Activated CD8-positive, alpha-beta memory T cell treated with anti-CD3 and anti-CD28 coated beads for 24 hours (primary cell): ENCODE data around the gene KIAA0408.
A peak's percentile ranks its signal among the peaks of the same experiment; 100 is the strongest.

Experiments used
- DNase-seq: peaks from one replicate; pipeline ENCODE4 v3.0.0-alpha.2; 2020

The KIAA0408 gene

GRCh38 chr6:127459231-127459641, at the start of gene KIAA0408:
Gene KIAA0408 (minus strand): TSS chr6:127459389. CDS start chr6:127453981, 5,408 bp downstream.
- no peak for DNase-seq

DNA sequence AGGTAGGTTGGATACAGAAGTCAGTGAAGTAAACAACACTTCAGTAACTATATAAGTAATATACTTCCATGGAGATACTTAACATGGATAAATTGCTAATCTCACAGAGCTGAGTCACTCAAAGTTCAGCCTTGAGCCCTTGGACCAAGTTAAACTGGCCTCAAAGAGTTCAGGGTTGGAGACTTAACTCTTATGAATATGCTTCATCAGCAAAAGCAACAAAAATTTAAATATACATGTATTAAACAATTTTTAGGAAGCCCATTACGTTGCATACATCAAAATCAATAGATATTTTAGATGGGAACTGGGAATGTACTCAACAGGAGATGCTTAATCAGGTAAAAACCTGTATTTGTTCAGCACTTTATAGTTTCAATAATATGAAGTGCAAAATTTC, 47.7 kb upstream of the KIAA0408 start:
- DNase-seq = no peak

DNA sequence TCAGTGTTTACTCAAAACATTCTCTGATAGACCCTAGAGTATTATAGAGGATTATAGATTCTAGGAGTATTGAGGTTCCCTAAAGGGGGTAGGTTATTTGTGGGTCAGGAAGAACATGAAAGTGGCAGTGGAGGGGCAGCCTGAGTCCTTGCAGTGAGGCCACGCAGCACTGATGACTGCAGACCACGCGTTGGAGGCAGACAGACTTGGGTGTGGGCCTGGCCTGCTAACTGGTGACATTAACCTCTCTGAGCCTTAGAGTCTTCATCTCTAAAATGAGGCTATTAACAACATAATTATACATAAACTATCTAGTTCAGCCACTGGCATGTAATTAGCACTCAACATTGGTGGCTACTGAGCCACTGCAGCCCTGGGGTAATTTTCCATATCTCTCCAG, 43.8 kb upstream of the KIAA0408 start:
- no peak for DNase-seq

DNA sequence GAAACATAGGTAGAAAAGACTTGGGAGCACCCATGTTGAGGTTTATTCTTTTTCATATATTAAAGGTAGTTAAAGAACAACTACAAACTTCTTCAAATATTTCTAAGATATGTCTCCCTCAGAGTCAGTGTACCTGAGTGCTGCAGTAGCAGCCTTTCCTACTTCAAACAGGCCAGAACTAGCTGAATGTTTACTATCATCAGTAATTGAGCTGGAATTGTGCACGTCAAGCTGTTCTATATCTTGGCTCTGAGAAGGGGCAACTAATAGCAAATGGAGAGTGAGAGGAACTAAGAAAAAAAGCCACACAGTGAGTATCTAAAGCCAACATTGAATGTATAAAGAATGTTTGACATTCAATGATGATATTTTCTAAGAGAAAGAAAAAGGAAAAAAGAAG, 38.2 kb upstream of the KIAA0408 start:
- DNase-seq = no peak

DNA sequence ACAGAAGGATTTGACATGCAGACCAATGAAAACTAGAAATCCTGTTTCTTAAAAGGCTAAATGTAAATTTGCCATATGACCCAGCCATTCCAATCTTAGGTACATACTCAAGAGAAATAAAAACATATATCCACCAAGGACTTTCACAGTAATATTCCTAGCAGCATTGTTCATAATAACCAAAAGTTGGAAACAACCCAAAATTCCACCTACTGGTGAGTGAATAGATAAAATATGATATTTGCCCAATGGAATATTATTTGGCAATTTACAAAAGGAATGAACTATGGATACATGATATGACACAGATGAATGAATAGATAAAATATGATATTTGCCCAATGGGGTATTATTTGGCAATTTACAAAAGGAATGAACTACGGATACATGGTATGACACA, 37.3 kb upstream of the KIAA0408 start:
- DNase-seq = no peak

GRCh38 chr6:127494240-127494767, 35.1 kb upstream of the KIAA0408 start:
- DNase-seq = no peak

GRCh38 chr6:127489248-127489647, 30.1 kb upstream of the KIAA0408 start:
- DNase-seq = no peak

GRCh38 chr6:127486934-127487333, 27.7 kb upstream of the KIAA0408 start:
- DNase-seq = no peak

GRCh38 chr6:127484212-127484863, 25.1 kb upstream of the KIAA0408 start:
- DNase-seq = no peak

DNA sequence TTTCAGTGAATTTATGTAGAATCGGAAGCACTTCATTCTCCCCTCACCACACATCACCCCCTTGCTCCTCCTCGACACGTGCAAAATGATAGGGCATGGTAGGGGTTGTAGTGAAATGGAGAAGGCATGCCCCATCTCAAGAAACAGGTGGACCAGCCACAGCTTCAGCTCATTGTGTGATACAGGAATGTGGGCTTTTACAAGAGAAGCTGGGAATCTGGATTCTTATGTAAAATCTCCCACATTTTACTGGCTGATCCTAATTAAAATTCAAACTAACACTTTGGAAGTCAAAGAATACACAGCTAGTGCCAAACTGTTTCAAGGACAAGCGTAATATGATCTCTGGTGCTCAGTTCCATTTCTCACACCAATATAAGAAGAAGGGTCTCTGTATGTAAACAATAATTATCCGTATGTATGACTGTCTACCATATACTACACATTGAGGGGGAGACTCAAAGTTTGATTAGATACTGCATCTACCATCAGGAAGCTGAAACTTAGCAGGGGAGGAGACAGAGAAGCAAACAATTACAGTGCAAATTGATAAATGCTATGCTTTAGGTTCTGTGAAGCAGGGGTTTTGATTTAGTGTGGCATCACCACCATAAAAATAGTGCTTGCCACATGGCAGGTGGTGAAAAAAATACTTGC, 24.3 kb upstream of the KIAA0408 start:
- no peak for DNase-seq

GRCh38 chr6:127482325-127482724, 23.1 kb upstream of the KIAA0408 start:
- no peak for DNase-seq

GRCh38 chr6:127481628-127482027, 22.4 kb upstream of the KIAA0408 start:
- no peak for DNase-seq

DNA sequence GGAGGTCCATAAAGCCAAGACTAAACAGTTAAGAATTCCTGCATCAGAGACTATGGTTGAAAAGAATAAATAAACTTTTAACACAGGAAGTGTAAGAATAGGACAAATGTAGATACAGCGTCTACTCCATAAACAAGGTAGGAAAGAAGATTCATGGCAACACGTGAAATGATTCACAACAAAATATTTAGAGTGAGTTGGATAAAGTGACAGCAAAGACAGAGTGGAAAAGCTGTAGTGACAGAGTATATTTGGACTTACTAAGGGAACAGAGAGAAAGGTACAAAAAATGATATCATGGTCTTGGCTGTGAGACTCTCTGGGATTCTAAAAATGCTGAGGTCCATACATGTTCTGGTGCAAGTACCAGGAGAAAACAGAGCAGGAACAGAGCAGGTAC, 21.9 kb upstream of the KIAA0408 start:
- no peak for DNase-seq

DNA sequence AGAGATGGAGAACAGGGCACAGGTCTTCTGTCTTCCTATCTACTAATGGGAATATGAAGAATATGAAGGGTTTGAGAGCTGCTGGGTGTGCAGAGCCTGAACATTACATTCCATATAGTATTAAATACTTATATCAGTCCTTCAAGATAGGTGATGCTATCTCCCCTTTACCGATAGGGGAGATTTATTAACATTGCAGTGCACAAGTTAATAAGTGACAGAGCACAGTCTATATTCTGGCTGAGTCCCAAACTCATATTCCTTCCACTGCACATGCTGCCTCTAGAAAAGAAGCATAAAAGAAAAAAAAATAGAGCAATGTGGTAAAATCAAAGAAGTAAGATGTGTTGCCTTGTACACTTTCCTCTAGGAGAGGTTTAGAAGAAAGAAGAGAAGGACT, 18.5 kb upstream of the KIAA0408 start:
- no peak for DNase-seq

DNA sequence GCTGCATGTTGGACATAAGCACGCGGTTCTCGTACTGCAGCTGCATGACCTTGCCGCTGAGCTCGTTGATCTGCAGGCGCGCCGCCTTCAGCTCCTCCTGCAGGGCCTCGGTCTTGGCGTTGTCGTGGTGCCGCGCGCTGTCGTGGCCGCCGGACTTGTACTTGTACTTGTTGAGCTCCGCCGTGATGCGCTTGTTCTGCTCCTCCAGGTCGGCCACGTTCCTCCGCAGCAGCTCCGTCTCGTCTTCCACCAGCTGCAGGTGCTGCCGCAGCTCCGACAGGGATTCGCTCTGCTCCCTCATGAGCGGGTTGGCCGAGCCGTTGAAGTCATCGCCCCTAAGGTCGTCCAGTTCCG, 16.6 kb upstream of the KIAA0408 start:
- DNase-seq = no peak

GRCh38 chr6:127475135-127475822, 16.1 kb upstream of the KIAA0408 start:
- no peak for DNase-seq

GRCh38 chr6:127471379-127472255, 12.4 kb upstream of the KIAA0408 start:
- DNase-seq = no peak

DNA sequence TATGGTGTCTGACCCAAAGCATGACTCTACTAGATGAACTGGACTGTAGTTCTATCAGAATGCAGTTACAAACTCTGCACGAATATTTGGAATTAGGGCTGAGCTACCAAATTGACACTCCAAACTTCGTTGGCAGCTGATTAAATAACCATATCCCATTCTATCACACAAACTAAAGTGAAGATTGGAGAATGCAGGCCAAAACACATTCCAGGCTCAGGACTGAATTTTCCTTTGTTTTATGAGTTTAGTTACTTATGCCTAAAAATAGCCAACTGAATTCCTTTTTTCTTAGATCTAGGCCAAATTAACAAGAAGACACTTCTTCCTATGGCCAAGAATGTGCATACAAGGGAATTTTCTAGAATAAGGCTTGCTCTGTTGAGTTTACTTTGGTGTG, 9.7 kb upstream of the KIAA0408 start:
- DNase-seq = no peak

GRCh38 chr6:127466416-127466815, 7.2 kb upstream of the KIAA0408 start:
- no peak for DNase-seq

- DNase-seq = peak; percentile 81
Observed at GRCh38 chr6:127464881-127465459, 5.8 kb upstream of the KIAA0408 start.

- no peak for DNase-seq
Observed at GRCh38 chr6:127464161-127464880, 5.1 kb upstream of the KIAA0408 start.

DNA sequence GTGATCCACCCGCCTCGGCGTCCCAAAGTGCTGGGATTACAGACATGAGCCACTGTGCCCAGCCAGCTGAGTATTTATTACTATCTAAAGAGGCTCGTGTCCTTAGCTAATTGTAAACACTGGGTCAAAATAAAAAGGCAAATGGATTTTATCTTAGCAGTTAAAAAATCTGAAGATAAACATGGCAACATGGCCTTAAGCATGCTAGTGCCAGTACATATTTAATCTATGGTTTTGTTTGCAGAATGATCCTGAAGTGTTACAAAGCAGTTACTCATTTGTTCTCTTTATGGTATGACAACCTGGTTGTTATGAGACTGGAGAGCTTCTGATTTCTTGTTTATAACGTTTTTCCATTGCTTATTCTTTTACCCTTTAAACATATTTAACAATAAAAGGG, 3.9 kb upstream of the KIAA0408 start:
- no peak for DNase-seq
